HG03108 (cell line): ENCODE results near the gene SPG11.
"Not testable (repeated sequence)": the region's sequence is repeated elsewhere in the genome, so short reads cannot be mapped to it uniquely, and the experiment has no call there.

Experiments
- ATAC-seq: cut with Tn5 transposase; IDR thresholded peaks from one replicate; pipeline ENCODE4 v1.9.1; 2021; ENCODE audit warnings: moderate library complexity; ENCODE audit not compliant: unreplicated experiment

Gene SPG11

GRCh38 chr15:44682809-44683682, 19.6 kb upstream of the SPG11 start:
- ATAC-seq, result not testable (repeated sequence)

DNA sequence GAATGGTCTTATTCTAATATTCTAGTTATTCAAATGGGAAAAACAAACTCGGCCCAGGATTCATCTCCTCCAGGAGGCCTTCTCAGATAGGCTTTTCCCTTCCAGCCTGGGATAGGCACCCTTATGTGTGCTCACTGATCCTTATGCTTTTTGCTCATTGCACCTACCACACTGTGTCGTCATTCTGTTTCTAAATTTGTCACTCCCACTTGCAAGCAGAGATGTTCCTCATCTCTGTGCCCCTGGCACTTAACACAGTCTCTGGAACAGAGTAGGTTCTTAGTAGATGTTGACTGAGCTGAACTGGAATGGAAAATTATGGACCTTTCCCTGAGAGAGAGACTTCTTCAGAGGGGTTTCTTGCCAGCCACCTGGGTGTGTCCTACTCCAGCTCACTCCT, 18.7 kb upstream of the SPG11 start:
- ATAC-seq, result no peak

DNA sequence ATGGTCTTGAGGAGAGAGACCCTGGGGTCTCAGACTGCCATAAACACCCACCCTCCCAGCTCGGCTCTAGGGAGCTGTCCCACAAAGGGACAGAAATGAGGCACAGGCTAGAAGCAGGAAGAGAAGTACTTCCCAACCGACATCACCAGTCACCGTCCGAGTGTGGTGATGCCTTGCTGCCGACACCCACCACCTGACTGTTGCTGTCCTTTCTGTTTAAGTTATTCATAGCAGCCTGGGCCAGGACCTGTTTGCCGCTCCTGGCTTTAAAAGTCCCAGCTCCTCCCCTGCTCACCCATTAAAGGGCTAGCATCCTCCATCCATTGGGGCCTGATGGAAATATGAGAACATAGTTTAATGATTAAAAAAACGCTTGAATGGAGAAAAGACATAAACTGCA, 13.2 kb upstream of the SPG11 start:
- peak; percentile 32 for ATAC-seq

GRCh38 chr15:44675911-44676310, 12.4 kb upstream of the SPG11 start:
- ATAC-seq, result no peak

DNA sequence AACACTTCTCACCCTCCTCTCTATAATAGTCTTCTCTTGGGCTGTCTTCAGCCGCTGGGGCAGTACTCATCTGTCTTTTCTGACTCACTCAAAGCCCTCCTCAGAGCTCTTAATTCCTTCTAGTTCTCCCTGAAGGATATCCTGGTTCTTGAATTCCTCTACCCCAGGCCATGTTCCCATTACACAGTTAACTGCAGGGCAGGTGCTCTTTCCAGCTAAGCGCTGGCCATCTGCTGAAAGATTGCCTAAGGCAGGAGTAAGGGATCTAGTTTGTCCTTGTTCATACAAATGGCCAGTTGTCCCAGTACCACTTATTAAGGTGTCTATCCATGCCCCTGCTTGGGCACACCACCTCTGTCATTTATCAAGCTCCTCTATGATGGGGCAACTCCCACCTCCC, 10.2 kb upstream of the SPG11 start:
- ATAC-seq, result no peak

DNA sequence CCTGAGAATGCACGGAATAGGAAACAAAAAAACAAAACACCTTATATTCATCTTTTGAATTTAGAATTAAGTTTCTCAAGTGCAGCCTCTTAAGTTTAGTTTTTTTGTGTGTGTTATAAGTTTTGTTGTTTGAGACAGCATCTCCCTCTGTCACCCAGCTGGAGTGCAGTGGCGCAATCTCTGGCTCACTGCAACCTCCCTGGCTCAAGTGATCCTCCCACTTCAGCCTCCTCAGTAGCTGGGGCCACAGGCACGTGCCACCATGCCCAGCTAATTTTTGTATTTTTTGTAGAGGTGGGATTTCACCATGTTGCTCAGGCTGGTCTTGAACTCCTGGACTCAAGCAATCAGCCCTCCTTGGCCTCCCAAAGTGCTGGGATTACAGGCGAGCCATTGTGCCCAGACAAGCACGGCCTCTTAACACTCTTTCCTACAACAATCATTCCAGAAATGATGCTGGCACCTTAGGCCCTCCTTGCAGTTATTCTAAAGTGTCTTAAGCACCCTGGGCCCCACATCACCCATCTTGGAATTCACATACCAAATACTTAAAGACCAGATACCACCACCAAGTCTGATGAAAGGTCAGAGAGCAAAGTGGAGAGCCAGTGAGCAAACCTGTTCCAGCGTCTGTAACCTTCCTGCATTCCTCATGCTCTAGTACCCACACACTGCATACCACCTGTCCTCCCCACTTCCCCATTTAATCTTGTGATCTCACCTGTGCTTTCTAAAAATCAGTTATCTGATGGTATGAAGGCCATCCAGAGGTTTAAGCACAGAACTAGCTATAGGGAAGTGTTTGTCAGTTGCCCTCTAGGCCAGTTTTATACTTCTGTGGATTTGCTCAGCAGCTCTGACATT, 6.9 kb upstream of the SPG11 start:
- ATAC-seq, result no peak

DNA sequence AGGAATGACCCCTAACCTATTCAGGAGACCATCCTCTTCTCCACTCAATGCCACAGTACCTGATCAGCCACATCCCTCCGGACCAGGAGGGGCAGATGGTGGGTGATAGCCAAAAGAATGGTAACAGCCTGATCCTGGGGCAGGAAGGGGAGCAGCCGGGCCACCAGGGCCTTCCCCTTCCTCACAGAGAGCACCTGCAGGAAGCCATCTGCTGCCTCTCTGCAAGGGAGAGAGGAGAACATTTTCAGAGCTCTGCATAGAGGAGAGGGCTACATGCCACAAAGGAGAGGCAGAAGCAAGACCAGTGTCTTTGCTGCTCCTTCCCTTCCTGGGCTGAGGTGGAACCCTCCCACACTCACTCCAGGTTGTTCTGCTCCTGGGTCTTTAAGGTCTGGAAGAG, 5.5 kb upstream of the SPG11 start:
- no peak for ATAC-seq

DNA sequence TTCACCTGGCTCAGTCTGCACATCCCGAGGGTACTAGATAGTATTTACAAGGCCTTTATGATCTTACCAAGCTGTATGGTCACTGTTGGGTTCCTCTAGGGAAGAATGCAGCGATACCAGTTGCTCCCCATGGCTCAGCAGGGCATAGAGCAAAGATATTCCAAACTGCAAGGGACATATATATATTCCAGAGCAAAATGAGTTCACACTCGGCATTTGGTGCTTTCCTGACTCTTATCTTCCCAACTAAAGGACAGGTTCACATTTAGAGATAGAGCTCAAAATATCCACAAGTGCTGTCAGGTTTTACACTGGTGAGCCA, 3.5 kb upstream of the SPG11 start:
- ATAC-seq, result no peak

- ATAC-seq, result no peak
These were observed 3.0 kb upstream of the SPG11 start for GRCh38 chr15:44666210-44667038.

DNA sequence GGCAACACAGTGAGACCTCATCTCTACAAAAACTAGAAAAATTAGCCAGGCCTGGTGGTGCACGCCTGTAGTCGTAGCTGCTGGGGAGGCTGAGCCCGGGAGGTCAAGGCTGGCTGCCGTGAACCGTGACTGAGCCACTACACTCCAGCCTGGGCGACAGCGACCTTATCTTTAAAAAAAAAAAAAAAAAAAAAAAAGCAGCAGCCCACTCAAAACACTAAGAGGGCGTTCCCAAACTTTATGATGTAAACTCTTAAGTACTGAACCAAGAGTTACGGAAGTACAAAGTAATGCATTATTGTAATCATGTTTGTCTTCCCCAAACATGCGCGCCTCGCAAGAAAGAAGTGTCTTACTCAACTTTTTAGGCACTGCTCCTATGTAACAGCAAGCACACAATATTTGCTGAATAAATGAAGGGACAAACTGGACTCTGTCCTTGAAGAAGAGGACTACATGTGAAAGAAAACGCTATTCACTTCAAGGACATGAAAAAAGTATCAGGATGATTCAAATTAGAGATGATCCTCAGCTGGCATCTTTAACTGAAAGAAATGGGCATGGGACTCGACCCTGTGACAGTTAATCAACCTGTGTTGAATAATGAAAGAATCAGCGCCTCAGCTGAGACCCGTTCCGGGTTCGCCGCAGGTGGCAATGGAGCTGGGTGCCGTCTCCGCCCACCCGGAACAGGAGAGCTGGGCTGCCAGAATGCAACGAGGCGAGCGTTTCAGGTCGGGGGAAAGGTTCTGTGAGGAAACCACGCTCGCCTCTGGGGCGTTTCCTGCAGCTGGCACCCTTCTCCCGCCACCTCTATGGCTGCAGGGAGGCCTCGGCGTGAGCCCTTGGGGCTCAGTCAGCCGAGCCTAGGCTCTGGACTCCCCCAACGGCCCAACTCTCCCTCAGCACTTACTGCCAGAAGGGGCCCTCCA, 718 bp downstream of the SPG11 start:
- peak; percentile 43 for ATAC-seq

- ATAC-seq, result no peak
These were observed 1.9 kb downstream of the SPG11 start for GRCh38 chr15:44661576-44661975.

- no peak for ATAC-seq
These were observed 4.4 kb downstream of the SPG11 start for GRCh38 chr15:44659056-44659455.

DNA sequence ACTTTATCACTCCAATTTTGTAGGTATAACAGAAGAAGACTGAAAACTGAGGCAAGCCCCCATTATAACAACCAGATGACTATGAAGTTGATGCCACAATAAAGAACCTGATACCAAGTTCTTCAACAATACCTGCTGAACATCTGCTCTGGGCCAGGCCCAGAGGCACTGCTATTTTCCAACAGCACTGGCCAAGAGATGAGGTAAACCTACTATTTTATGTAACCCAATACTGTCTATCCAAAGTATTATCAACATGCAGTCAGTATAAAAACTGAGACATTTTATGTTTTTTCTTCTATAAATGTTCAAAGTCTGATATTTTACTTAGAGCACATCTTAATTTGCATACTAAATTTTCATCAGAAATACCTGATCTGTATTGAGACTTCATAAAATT, 6.1 kb downstream of the SPG11 start:
- no peak for ATAC-seq

GRCh38 chr15:44656913-44657312, 6.5 kb downstream of the SPG11 start:
- ATAC-seq, result no peak

DNA sequence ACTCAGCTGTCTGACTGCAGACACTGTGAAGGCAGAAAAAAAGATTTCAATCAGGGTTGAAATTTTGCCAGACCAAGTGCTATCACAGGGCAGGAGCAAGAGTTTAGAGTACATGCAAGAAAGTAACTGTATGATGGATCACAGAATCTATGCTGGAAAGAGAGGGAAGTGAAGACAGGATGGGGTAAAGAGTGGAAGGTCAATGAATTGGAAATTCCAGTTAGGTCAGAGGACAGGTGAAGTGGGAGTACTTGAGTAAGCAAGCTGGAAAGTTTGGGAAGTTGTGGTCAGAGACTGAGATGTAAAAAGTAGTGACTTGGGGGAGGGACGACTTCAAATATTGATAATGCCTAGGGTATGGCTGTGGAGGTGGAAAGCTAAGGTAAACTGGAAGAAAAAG, 7.2 kb downstream of the SPG11 start:
- ATAC-seq, result no peak

GRCh38 chr15:44654858-44655257, 8.6 kb downstream of the SPG11 start:
- ATAC-seq, result no peak

DNA sequence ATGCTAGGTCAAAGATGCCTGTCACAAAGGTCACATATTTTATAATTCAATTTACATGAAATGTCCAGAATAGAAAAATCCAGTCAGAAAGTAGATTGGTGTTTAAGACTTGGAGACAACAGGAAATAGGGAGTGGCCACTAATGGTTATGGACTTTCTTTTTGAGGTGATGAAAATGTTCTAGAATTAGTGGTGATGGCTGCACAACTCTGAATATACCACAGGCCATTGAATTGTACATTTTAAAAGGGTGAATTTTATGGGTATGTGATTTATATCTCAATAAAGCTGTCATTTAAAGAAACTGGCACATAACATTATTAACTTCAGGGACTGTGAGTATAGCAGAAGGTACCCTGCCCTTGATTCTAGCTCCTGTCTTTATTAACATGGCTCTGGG, 15.8 kb downstream of the SPG11 start:
- no peak for ATAC-seq

DNA sequence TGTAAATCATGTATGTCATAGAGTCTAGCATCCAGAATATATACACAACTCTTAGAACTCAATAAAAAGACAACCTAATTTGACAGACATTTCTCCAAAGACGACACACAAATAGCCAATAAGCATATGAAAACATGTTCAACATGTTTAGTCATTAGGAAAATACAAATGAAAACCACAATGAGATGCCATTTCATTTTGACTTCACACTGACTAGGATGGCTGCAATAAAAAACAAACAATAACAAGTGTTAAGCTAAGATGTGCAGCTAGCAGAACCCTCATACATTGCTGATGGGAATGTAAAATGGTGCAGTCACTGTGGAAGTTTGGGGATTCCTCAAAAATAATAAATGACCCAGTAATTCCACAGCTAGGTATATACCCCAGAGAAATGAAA, 16.4 kb downstream of the SPG11 start:
- ATAC-seq, result no peak

DNA sequence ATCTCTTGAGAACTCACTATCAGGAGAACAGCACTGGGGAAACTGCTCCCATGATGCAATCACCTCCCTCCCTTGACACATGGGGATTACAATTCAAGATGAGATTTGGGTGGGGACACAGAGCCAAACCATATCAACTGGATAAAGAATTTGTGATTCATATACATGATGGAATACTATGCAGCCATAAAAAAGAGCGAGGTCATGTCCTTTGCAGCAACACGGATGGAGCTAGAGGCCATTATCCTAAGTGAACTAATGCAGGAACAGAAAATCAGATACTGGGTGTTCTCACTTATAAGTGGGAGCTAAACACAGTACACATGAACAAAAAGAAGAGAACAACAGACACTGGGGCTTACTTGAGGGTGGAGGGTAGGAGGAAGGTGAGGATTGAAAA, 17.0 kb downstream of the SPG11 start:
- no peak for ATAC-seq

GRCh38 chr15:44641651-44642050, 21.8 kb downstream of the SPG11 start:
- no peak for ATAC-seq
